ENCODE data around the gene PRR5.

The PRR5 gene

GRCh38 chr22:44728761-44729324, 26.8 kb downstream of the PRR5 start:
- H3K4me3 ChIP-seq (ENCODE audit: control insufficient read depth, low read depth, low read length) = no peak overlapping the region
- TF ChIP-seq CTCF (conservative IDR thresholded peaks at IDR 0.05; ENCODE audit: control insufficient read depth, insufficient read depth, low read depth, low read length) = no peak
- no peak for DNase-seq (ENCODE audit: low read depth)

- H3K4me3 ChIP-seq (ENCODE audit: control insufficient read depth, low read depth, low read length) = no peak overlapping the region
- peak; percentile 66 for DNase-seq (ENCODE audit: low read depth)
- peak; percentile 15 for TF ChIP-seq CTCF (conservative IDR thresholded peaks at IDR 0.05; ENCODE audit: control insufficient read depth, insufficient read depth, low read depth, low read length)
Observed at GRCh38 chr22:44729391-44730021, 27.5 kb downstream of the PRR5 start.

- DNase-seq (ENCODE audit: low read depth) = no peak
- TF ChIP-seq CTCF (conservative IDR thresholded peaks at IDR 0.05; ENCODE audit: control insufficient read depth, insufficient read depth, low read depth, low read length) = no peak
- H3K4me3 ChIP-seq (ENCODE audit: control insufficient read depth, low read depth, low read length) = no peak overlapping the region
Observed at GRCh38 chr22:44730022-44730393, 28.0 kb downstream of the PRR5 start.

- H3K4me3 ChIP-seq (ENCODE audit: control insufficient read depth, low read depth, low read length) = no peak overlapping the region
- no peak for DNase-seq (ENCODE audit: low read depth)
- TF ChIP-seq CTCF (conservative IDR thresholded peaks at IDR 0.05; ENCODE audit: control insufficient read depth, insufficient read depth, low read depth, low read length) = no peak
Observed at GRCh38 chr22:44730490-44731356, 28.7 kb downstream of the PRR5 start.

GRCh38 chr22:44731357-44731970, 29.5 kb downstream of the PRR5 start:
- TF ChIP-seq CTCF (conservative IDR thresholded peaks at IDR 0.05; ENCODE audit: control insufficient read depth, insufficient read depth, low read depth, low read length) = no peak
- DNase-seq (ENCODE audit: low read depth) = no peak
- no peak overlapping the region for H3K4me3 ChIP-seq (ENCODE audit: control insufficient read depth, low read depth, low read length)

- no peak for DNase-seq (ENCODE audit: low read depth)
- H3K4me3 ChIP-seq (ENCODE audit: control insufficient read depth, low read depth, low read length) = no peak overlapping the region
- TF ChIP-seq CTCF (conservative IDR thresholded peaks at IDR 0.05; ENCODE audit: control insufficient read depth, insufficient read depth, low read depth, low read length) = no peak
Observed at GRCh38 chr22:44732017-44732561, 30.1 kb downstream of the PRR5 start.
